K562 (cell line): ENCODE measurements around the gene CTAGE9. TPM values are rescaled to one million over a fixed set of nuclear protein-coding genes. Genes with fewer than 3 reads are reported as not detected.
"Not testable (repeated sequence)": the region's sequence is repeated elsewhere in the genome, so short reads cannot be mapped to it uniquely, and the experiment has no call there.

Source experiments
- ATAC-seq: fragments of 200-7000 bp; cut with Tn5 transposase; 3 replicates; pipeline ENCODE4 v1.9.1; 2020; ENCODE audit warnings: moderate library complexity
- BruUV-seq: library from RNA; stranded (reverse); fragments of 400-500 nt; replicated peaks from 2 replicates; lab custom pipeline; 2021; lab: Mats Ljungman, UMichigan
- CTCF ChIA-PET: fragments of 300-600 bp; formaldehyde crosslinking; extraction: SDS; loops from one replicate; lab custom pipeline; 2021; ENCODE audit warnings: low intra/inter-chr PET ratio; lab: Yijun Ruan, JAX
- POLR2A ChIA-PET: fragments of 300-600, 350-650 bp; sonication (Branson Sonifier 250); formaldehyde crosslinking; extraction: SDS; loops from one replicate; lab custom pipeline; 2021; ENCODE audit warnings: antibody characterized with exemption, inconsistent platforms; lab: Yijun Ruan, JAX
- DNase-seq, 4 experiments: peaks; one replicate each; pipeline versions ENCODE4 v3.0.0 to v3.0.0-alpha.2; 2011 to 2018; ENCODE audit warnings: low spot score in 3 of 4, mixed read lengths in 3 of 4; ENCODE audit errors: extremely low read depth in 1 of 4
- FAIRE-seq: peaks from 2 replicates; lab custom pipeline; 2011; peaks lifted over from hg19 to GRCh38; lab: Jason Lieb, UNC
- H2AFZ ChIP-seq: 2 replicates; pipeline ENCODE4 v1.6.0; 2011; ENCODE audit warnings: low read depth, low read length, control low read depth, inconsistent platforms
- H3K27ac ChIP-seq: fragments of 200-600 bp; 3 replicates; pipeline ENCODE4 v1.8.0; 2011; ENCODE audit warnings: low read depth, mild to moderate bottlenecking, control low read depth, inconsistent platforms, low read length, moderate library complexity, mixed read lengths; ENCODE audit errors: extremely low read depth
- H3K27me3 ChIP-seq, 2 experiments: fragments of 300-600 bp in 1 of 2; 2 replicates in 1 of 2; 3 replicates in 1 of 2; pipeline versions ENCODE4 v1.6.0 to v1.8.0; 2011; ENCODE audit warnings: inconsistent platforms in 2 of 2, low read length in 2 of 2, mild to moderate bottlenecking in 1 of 2, mixed read lengths in 1 of 2, moderate library complexity in 1 of 2; ENCODE audit not compliant: control insufficient read depth in 2 of 2, insufficient read depth in 2 of 2
- H3K36me3 ChIP-seq: fragments of 300-600 bp; 3 replicates; pipeline ENCODE4 v1.8.0; 2011; ENCODE audit warnings: mild to moderate bottlenecking, low read length, inconsistent platforms; ENCODE audit not compliant: control insufficient read depth, insufficient read depth
- H3K4me1 ChIP-seq, 2 experiments: fragments of 200-600 bp in 1 of 2; replicated peaks in 1 of 2; 2 replicates in 1 of 2; 3 replicates in 1 of 2; pipeline versions ENCODE4 v1.5.1 to v1.8.0; 2011; ENCODE audit warnings: inconsistent platforms in 2 of 2, low read length in 2 of 2, mild to moderate bottlenecking in 1 of 2, mixed read lengths in 1 of 2, moderate library complexity in 1 of 2; ENCODE audit not compliant: control insufficient read depth in 2 of 2, insufficient read depth in 2 of 2
- H3K4me2 ChIP-seq: 2 replicates; pipeline ENCODE4 v1.6.1; 2011; ENCODE audit warnings: low read length, control low read depth, inconsistent platforms, mixed read lengths; ENCODE audit not compliant: insufficient read depth
- H3K4me3 ChIP-seq: fragments of 200-600 bp; sonication (generic), shearing (Covaris generic); 2 replicates; pipeline ENCODE4 v1.5.1; 2016; ENCODE audit warnings: control low read depth, inconsistent platforms
- H3K79me2 ChIP-seq: fragments of 200-600 bp; 3 replicates; pipeline ENCODE4 v1.8.0; 2011; ENCODE audit warnings: low read length, inconsistent platforms; ENCODE audit not compliant: control insufficient read depth, insufficient read depth
- H3K9ac ChIP-seq, 2 experiments: 2 replicates each; pipeline versions ENCODE4 v1.6.0 to v1.6.1; 2011; ENCODE audit warnings: low read depth in 2 of 2, low read length in 2 of 2, control low read depth in 1 of 2, inconsistent platforms in 1 of 2, mild to moderate bottlenecking in 1 of 2, mixed read lengths in 1 of 2; ENCODE audit not compliant: insufficient read depth in 1 of 2
- H3K9me1 ChIP-seq: one replicate; pipeline ENCODE4 v1.6.0; 2011; ENCODE audit warnings: inconsistent platforms, mild to moderate bottlenecking, low read length, moderate library complexity; ENCODE audit not compliant: control insufficient read depth, insufficient read depth
- H3K9me3 ChIP-seq: replicated peaks from 2 replicates; pipeline ENCODE4 v1.5.1; 2011; ENCODE audit warnings: low read depth, low read length, inconsistent platforms; ENCODE audit not compliant: control insufficient read depth, insufficient read depth
- H4K20me1 ChIP-seq: replicated peaks from 2 replicates; pipeline ENCODE4 v1.6.1; 2011; ENCODE audit warnings: low read length, inconsistent platforms, mixed read lengths; ENCODE audit not compliant: control insufficient read depth, insufficient read depth
- WGBS: fragments of 100-300 bp; shearing (Covaris generic); methylation state at CpG from one replicate; pipeline ENCODE4 v1.1.6; 2016; ENCODE audit warnings: low coverage, mixed read lengths; ENCODE audit not compliant: insufficient coverage; ENCODE audit errors: missing lambda C conversion rate; 5-methylcytosine and 5-hydroxymethylcytosine counted together
- in situ Hi-C: fragments of 300-500 bp; cut with MboI; formaldehyde crosslinking; loops from 4 replicates; pipeline ENCODE4 v1.15.0; 2018; ENCODE audit warnings: inconsistent platforms, mixed read lengths
- intact Hi-C: fragments of 100-400 bp; cut with micrococcal nuclease; formaldehyde crosslinking; loops from 2 replicates; pipeline ENCODE4 v1.14.2; 2022
- polyA plus RNA-seq, 8 experiments: library from polyadenylated mRNA; depleted of rRNA in 4 of 8; stranded (reverse) in 5 of 8; unstranded in 3 of 8; fragments of >200 nt; fragmentation: Nextera tagmentation in 2 of 8; fragmentation: Illumina TruSeq in 1 of 8; extraction: Ambion mirVana in 2 of 8; extraction: Trizol in 1 of 8; gene quantifications; 2 replicates each; pipeline versions ENCODE4 v1.2.1 to v1.2.3, GENCODE V29; 2011 to 2014; ENCODE audit warnings: inconsistent platforms in 1 of 8, missing spikeins in 1 of 8
- total RNA-seq, 7 experiments: library from RNA; depleted of rRNA in 6 of 7; stranded (reverse); fragments of >200 nt in 6 of 7; fragmentation: Illumina TruSeq in 2 of 7; extraction: Trizol in 2 of 7; gene quantifications; 2 replicates each; pipeline versions ENCODE4 v1.2.1 to v1.2.3, GENCODE V29; 2011 to 2021; ENCODE audit warnings: low replicate concordance in 1 of 7

CTAGE9 gene
- total and polyA plus RNA-seq, 9 of the 15 experiments (the other 6 are each of a cell fraction or from before 2014, with no cell fraction given): not detected

DNA sequence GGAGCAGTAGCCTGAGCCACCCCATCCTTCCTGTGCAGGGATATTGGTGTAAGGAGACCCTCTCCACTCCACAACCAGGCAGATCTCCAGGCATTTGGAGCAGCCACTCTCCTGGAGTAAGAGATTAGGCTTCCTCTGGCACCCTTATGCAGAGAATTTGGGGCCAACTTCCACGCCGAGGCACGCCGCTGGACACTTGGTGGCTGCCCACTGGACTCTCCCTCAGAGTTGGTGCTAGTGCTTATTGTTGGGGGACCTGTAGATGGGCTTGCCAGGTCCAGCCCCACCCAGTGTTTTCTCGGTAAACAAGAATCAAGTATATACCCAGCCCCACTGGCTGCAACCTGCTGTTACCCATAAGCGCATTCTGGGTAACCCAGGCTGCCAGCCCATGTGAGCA, 4.8 kb upstream of the CTAGE9 start:
- H3K9me3 ChIP-seq, H3K36me3 ChIP-seq, CTCF ChIA-PET, in situ Hi-C loops, FAIRE-seq, H3K4me1 ChIP-seq, H3K27me3 ChIP-seq, H3K4me3 ChIP-seq, H3K4me2 ChIP-seq, H3K27ac ChIP-seq, H3K9me1 ChIP-seq, H3K9ac ChIP-seq, BruUV-seq, H3K79me2 ChIP-seq, H4K20me1 ChIP-seq, DNase-seq, H2AFZ ChIP-seq, intact Hi-C loops, POLR2A ChIA-PET: not testable (repeated sequence)
- WGBS: 46% methylated on average over 5 of the region's 6 CpGs
- ATAC-seq: peak; percentile 48; the same call in 1 of the 3 replicates

GRCh38 chr6:131703905-131704304, 6.9 kb downstream of the CTAGE9 start:
- BruUV-seq, H3K9me3 ChIP-seq, CTCF ChIA-PET, H3K36me3 ChIP-seq, DNase-seq, H3K27me3 ChIP-seq, FAIRE-seq, in situ Hi-C loops, H4K20me1 ChIP-seq, H3K9me1 ChIP-seq, H2AFZ ChIP-seq, intact Hi-C loops, H3K4me2 ChIP-seq, H3K27ac ChIP-seq, POLR2A ChIA-PET, H3K9ac ChIP-seq, H3K79me2 ChIP-seq, H3K4me1 ChIP-seq, H3K4me3 ChIP-seq, ATAC-seq: not testable (repeated sequence)
- WGBS: no CpG with 5 or more reads among the region's 2 CpGs

DNA sequence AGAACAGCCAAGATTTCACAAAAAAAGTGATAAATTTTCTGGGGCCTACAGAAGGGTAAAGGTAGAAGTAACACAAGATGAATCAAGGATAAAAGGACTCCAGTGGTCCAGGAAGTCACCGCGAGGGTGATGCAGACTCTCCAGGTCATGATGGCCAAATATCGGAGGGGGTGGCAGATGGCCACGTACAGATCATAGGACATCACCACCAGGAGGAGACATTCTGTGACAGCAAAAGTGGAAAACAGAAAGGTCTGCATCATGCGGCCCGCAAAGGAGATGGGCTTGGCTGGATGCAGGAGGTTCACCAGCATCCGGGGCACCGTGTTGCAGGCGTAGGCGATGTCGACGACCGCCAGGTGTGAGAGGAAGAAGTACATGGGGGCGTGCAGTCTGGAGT, 10.0 kb downstream of the CTAGE9 start:
- H3K9me1 ChIP-seq, intact Hi-C loops, H3K27me3 ChIP-seq, H3K27ac ChIP-seq, DNase-seq, H3K4me1 ChIP-seq, FAIRE-seq, H4K20me1 ChIP-seq, POLR2A ChIA-PET, H3K79me2 ChIP-seq, H3K9me3 ChIP-seq, H3K9ac ChIP-seq, H2AFZ ChIP-seq, in situ Hi-C loops, BruUV-seq, H3K4me2 ChIP-seq, H3K4me3 ChIP-seq, CTCF ChIA-PET: not testable (repeated sequence)
- ATAC-seq: peak; percentile 85
- peaks cover 10% of the 10 kb centered on the region; the same call in 2 of the 3 replicates for H3K36me3 ChIP-seq
- no CpG with 5 or more reads among the region's 14 CpGs for WGBS
